Glutamatergic neuron (in vitro differentiated cells): ENCODE results near the gene CYP46A1. TPM values are rescaled to one million over a fixed set of nuclear protein-coding genes. Genes with fewer than 3 reads are reported as not detected.

Experiments used
- DNase-seq: peaks from one replicate; pipeline ENCODE4 v3.0.0; 2022
- H3K27ac Mint-ChIP-seq: one replicate; pipeline ENCODE4 v1.8.0; 2020; ENCODE audit warnings: mild to moderate bottlenecking, mixed read lengths, inconsistent platforms; ENCODE audit not compliant: unreplicated experiment
- H3K27me3 Mint-ChIP-seq: one replicate; pipeline ENCODE4 v1.8.0; 2020; ENCODE audit warnings: mild to moderate bottlenecking, moderate library complexity, mixed read lengths, inconsistent platforms; ENCODE audit not compliant: unreplicated experiment
- H3K36me3 Mint-ChIP-seq: one replicate; pipeline ENCODE4 v1.8.0; 2020; ENCODE audit warnings: mild to moderate bottlenecking, mixed read lengths, inconsistent platforms; ENCODE audit not compliant: unreplicated experiment
- H3K4me1 Mint-ChIP-seq: one replicate; pipeline ENCODE4 v1.8.0; 2020; ENCODE audit warnings: mild to moderate bottlenecking, low read depth, mixed read lengths, inconsistent platforms; ENCODE audit not compliant: unreplicated experiment
- H3K4me3 Mint-ChIP-seq: one replicate; pipeline ENCODE4 v1.8.0; 2020; ENCODE audit warnings: mild to moderate bottlenecking, mixed read lengths, inconsistent platforms; ENCODE audit not compliant: unreplicated experiment
- H3K9me3 Mint-ChIP-seq: one replicate; pipeline ENCODE4 v1.8.0; 2020; ENCODE audit warnings: mild to moderate bottlenecking, moderate library complexity, mixed read lengths, inconsistent platforms; ENCODE audit not compliant: unreplicated experiment
- CTCF ChIP-seq: fragments of 200-600 bp; sonication (generic); IDR thresholded peaks from one replicate; pipeline ENCODE4 v1.5.0; 2021; ENCODE audit not compliant: partially characterized antibody, unreplicated experiment
- total RNA-seq: library from RNA; stranded (reverse); fragmentation: NEBNext Ultra II Directional; extraction: Animal tissue kit (Norgen Biotek cat#: 25700); gene quantifications from one replicate; pipeline ENCODE4 v1.2.1, GENCODE V29; 2021; ENCODE audit not compliant: unreplicated experiment

Gene CYP46A1
- total RNA-seq, 1 donor from 2014 or later: 2.1 TPM

GRCh38 chr14:99721792-99722516 is 37.9 kb downstream of the CYP46A1 start:
- no peak for TF ChIP-seq CTCF
- peaks cover 1% of the 10 kb centered on the region for H3K27me3 Mint-ChIP-seq
- DNase-seq: no peak
- H3K4me3 Mint-ChIP-seq: no peak overlapping the region
- peaks cover 6% of the 10 kb centered on the region for H3K9me3 Mint-ChIP-seq
- no peaks in the 10 kb centered on the region for H3K36me3 Mint-ChIP-seq
- H3K27ac Mint-ChIP-seq: peak overlapping the region; percentile 59
- peaks cover 10% of the 10 kb centered on the region for H3K4me1 Mint-ChIP-seq

DNA sequence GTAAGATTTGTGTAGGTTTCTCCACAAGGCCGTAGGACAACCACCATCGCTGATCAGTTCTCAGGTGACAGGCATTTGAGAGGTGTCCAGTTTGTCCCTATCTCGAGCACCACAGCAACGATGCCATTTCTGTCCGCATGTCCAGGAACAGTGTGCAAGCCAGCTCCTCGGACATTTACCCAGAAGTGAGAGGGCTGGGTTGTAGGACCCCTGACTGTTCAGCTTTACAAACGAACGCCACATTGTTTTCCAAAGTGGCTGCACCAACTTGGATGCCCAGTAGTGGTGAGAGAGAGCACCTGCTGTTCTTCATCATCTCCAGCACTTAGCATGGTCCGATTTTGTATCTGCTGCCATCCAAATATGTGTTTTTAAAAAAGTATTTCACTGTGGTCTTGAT is 38.6 kb downstream of the CYP46A1 start:
- H3K27ac Mint-ChIP-seq: no peak overlapping the region
- no peaks in the 10 kb centered on the region for H3K36me3 Mint-ChIP-seq
- TF ChIP-seq CTCF: no peak
- no peak overlapping the region for H3K4me3 Mint-ChIP-seq
- peaks cover 6% of the 10 kb centered on the region for H3K9me3 Mint-ChIP-seq
- DNase-seq: no peak
- no peaks in the 10 kb centered on the region for H3K27me3 Mint-ChIP-seq
- H3K4me1 Mint-ChIP-seq: peaks cover 10% of the 10 kb centered on the region

GRCh38 chr14:99724196-99724891 is 40.2 kb downstream of the CYP46A1 start:
- no peak overlapping the region for H3K4me3 Mint-ChIP-seq
- H3K27me3 Mint-ChIP-seq: no peaks in the 10 kb centered on the region
- H3K4me1 Mint-ChIP-seq: peaks cover 4% of the 10 kb centered on the region
- H3K27ac Mint-ChIP-seq: no peak overlapping the region
- no peak for DNase-seq
- H3K36me3 Mint-ChIP-seq: no peaks in the 10 kb centered on the region
- no peak for TF ChIP-seq CTCF
- H3K9me3 Mint-ChIP-seq: peaks cover 6% of the 10 kb centered on the region

DNA sequence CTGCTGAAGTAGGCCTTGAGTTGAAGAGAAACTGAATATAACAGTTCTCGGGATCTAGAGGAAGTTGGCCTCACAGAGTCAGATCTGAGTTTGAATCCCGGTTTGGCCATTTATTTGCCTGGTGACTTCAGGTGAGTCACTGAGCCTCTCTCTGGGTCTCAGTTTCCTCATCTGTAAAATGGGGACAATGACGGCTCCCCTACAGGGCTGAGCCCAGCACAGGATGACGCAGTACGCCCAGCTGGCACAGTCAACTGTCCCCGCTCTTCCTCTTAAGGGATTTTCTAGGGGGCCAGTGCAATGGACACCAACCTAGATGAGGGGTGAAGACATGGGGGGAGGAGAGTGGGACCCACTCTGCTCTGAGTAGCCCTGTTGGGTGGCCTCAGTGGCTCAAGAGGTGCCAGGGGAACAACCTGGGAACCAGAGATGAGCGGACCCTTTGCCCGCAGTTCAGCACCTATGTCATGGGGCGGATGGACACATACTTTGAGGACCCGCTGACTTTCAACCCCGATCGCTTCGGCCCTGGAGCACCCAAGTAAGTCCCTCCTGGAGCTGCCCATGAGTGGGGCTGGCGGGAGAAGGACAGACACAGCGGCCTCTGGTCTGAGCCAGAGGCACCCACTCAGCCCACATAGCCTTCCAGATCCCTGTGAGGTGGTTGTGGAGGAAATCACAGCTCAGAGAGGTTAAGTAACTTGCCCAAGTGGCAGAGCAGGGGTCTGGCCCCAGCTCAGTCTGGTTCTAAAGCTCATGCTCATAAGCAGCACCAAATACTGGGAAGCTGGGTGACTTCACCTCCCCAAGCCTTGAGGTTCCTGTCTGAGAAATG is 41.1 kb downstream of the CYP46A1 start:
- no peaks in the 10 kb centered on the region for H3K36me3 Mint-ChIP-seq
- no peak overlapping the region for H3K4me3 Mint-ChIP-seq
- DNase-seq: no peak
- no peak for TF ChIP-seq CTCF
- H3K9me3 Mint-ChIP-seq: peaks cover 5% of the 10 kb centered on the region
- peaks cover 4% of the 10 kb centered on the region for H3K4me1 Mint-ChIP-seq
- no peak overlapping the region for H3K27ac Mint-ChIP-seq
- no peaks in the 10 kb centered on the region for H3K27me3 Mint-ChIP-seq
